ENCODE data around the gene CNTNAP4.

CNTNAP4 gene

GRCh38 chr16:76243620-76244019 is 33.6 kb upstream of the CNTNAP4 start:
- TF ChIP-seq CTCF (IDR thresholded peaks at IDR 0.05) = no peak
- no peak overlapping the region for H3K27ac ChIP-seq
- no peak overlapping the region for H3K4me3 ChIP-seq
- no peak for DNase-seq (ENCODE audit: low spot score)

GRCh38 chr16:76246587-76246986 is 30.6 kb upstream of the CNTNAP4 start:
- DNase-seq (ENCODE audit: low spot score) = no peak
- TF ChIP-seq CTCF (IDR thresholded peaks at IDR 0.05) = no peak
- H3K4me3 ChIP-seq = no peak overlapping the region
- H3K27ac ChIP-seq = no peak overlapping the region

- no peak overlapping the region for H3K27ac ChIP-seq
- no peak for DNase-seq (ENCODE audit: low spot score)
- H3K4me3 ChIP-seq = no peak overlapping the region
- TF ChIP-seq CTCF (IDR thresholded peaks at IDR 0.05) = no peak
Observed at GRCh38 chr16:76265434-76266045, 11.7 kb upstream of the CNTNAP4 start.

GRCh38 chr16:76268824-76269223 is 8.4 kb upstream of the CNTNAP4 start:
- TF ChIP-seq CTCF (IDR thresholded peaks at IDR 0.05) = no peak
- no peak for DNase-seq (ENCODE audit: low spot score)
- Histone ChIP-seq H3K27ac (no peak overlapping the region), H3K4me3 (no peak overlapping the region)

- Histone ChIP-seq H3K27ac (no peak overlapping the region), H3K4me3 (no peak overlapping the region)
- DNase-seq (ENCODE audit: low spot score) = no peak
- TF ChIP-seq CTCF (IDR thresholded peaks at IDR 0.05) = no peak
Observed at GRCh38 chr16:76277460-76278030, 344 bp downstream of the CNTNAP4 start.

- no peak for DNase-seq (ENCODE audit: low spot score)
- no peak overlapping the region for H3K27ac ChIP-seq
- TF ChIP-seq CTCF (IDR thresholded peaks at IDR 0.05) = no peak
- H3K4me3 ChIP-seq = no peak overlapping the region
Observed at GRCh38 chr16:76278086-76278485, 885 bp downstream of the CNTNAP4 start.

- no peak for TF ChIP-seq CTCF (IDR thresholded peaks at IDR 0.05)
- H3K4me3 ChIP-seq = no peak overlapping the region
- no peak for DNase-seq (ENCODE audit: low spot score)
- no peak overlapping the region for H3K27ac ChIP-seq
Observed at GRCh38 chr16:76278980-76279379, 1.8 kb downstream of the CNTNAP4 start.

All from coronary artery (tissue), 2 donors.